Measurements from ENCODE around the gene NOX3.

- TF ChIP-seq CTCF (IDR thresholded peaks at IDR 0.05): no peak
- TF ChIP-seq POLR2A (IDR thresholded peaks at IDR 0.05): no peak
Measured at GRCh38 chr6:155404937-155405336, 50.7 kb downstream of the NOX3 start.
